RPMI8226 (cell line): Measurements from ENCODE around the gene ZCCHC9.
"Not testable (repeated sequence)": the region's sequence is repeated elsewhere in the genome, so short reads cannot be mapped to it uniquely, and the experiment has no call there.

Experiments
- DNase-seq: peaks from one replicate; pipeline ENCODE4 v3.0.0-alpha.2; 2015

Gene ZCCHC9

DNA sequence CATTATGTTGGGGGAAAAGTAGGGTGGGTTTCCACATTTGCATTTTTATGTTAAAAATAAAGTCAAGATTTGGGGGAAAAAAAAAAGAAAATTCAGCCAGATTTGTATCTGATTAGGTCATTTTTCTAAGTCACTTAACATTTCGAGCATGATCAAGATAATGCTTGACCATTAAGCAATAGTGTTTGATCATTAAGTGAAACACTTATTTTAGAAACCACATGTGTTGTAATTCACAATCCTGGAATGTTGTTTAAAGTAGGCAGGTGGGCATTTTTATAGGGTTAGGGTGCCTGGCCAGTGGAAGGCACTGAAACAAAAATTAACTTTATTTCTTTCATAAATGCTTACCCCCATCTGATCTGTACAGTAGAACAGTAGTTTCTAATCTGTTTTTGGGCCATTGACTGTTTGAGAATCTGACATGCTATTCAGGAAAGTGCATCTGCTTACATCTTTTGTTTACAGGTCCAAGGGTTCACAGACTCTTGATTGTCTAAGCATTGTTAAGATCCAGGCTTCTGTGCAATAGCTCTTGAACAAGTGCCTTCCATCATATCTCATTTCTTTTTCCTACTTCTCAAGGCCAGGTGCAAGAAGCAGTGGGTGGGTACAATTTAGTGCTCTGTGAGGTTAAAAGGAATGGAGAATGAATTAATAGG lies 9.1 kb downstream of the ZCCHC9 start:
- no peak for DNase-seq

DNA sequence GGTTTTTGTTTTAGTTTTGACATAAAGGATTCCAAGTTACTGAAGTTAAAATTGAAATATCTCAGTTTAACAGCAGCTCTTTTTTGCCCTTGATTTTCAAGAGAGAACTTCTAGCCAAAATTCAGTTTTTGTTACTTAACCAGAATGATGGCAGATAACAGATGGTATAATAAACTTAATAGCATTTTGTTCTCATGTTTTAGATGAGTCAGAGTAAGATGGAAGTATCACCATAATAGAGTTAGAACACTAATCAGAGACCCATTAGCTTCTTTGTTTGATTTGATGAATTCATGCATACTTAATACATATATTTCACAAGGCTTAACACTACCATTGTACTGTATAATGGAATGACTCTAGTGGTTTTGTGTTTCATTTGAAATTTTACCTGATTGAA lies 11.9 kb downstream of the ZCCHC9 start:
- DNase-seq, result no peak

GRCh38 chr5:81313686-81314085 lies 12.3 kb downstream of the ZCCHC9 start:
- no peak for DNase-seq

DNA sequence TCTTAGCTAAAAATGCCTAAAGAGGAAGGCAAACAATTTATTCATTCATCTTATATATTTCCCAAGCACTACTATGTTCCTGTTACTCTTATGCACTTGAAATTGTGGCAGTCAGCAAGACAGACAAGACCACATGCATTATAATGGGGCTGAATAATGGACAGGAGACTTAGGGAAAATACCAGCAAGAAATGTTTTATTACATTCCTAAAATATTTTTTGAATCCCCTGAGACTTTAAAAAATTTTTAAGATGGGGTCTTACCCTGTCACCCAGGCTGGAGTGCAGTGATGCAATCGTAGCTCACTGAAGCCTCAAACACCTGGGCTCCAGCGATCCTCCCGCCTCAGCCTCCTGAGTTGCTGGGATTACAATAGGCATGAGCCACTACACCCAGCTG lies 13.2 kb downstream of the ZCCHC9 start:
- no peak for DNase-seq

- DNase-seq, result no peak
Measured at GRCh38 chr5:81315336-81315735, 13.9 kb downstream of the ZCCHC9 start.

DNA sequence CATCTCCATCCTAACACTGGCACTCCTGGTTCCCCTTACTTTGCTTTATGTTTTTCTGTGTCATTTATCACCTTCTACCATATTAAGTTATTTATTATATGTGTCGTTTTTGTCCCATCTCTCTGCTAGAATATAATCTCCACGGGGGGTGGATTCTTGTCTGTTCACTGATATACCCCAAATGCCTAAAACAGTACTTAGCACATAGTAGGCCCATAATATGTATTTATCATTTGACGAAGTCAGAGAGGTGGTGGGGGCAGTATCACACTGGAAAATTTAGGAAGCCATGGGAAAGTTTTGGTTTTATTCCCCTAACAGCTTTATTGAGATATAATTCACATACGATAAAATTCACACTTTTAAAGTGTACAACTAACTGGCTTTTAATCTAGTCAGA lies 14.4 kb downstream of the ZCCHC9 start:
- DNase-seq, result no peak

- DNase-seq, result no peak
Measured at GRCh38 chr5:81316571-81316970, 15.2 kb downstream of the ZCCHC9 start.

GRCh38 chr5:81317536-81317935 lies 16.1 kb downstream of the ZCCHC9 start:
- no peak for DNase-seq

DNA sequence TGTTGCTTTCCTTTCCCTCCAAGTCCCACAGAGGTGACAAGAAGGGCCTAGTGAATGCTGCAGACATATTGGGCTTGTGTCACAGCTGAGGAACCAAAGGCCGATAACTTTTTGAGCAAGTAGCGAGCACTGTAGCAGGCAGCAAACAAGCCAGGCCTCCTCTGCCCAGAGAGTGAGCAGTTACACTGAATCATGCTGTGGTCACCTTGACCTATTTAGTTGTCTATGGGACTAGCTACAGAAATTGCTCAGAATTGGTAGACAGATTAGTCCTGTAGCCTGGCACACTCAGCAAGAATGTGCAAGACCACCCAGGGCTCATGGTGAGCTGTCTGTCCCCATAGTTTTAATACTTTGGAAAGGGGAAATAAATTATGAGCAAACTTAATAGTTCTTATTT lies 25.2 kb downstream of the ZCCHC9 start:
- DNase-seq, result no peak

DNA sequence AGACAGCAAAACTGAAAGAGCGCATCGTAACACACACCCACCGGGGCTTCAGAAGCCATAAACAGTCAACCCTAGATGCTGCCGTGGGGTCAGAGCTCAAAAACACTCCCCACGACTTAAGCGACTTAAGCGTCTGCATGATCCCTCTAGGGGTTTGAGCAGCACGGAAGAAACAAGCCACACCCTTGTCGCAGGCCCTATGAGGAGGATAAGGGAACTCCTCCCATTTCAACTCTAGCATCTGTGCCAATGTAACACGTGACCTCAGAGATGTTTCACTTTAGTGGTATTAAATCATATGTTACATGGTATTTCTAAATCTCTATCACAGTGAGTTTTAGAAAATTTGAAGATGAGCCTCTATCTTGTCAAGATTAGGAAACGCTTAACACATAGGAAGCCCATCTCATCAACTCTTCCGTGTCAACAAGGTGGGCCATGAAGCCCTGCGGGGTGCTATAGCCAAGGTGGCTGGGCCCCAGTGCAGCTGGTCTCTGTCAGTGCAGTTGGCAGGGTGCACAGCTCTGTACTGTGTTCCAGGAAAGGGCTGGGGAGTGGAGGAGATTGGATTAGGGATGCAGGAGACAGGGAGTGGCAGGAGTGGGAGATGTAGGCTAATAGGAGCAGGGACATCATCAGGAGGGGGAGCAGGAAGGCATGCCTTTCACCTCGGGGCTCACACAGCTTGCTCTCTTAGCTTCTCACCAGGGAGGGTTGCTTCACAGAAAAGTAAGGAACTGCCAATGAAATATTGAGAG lies 33.1 kb downstream of the ZCCHC9 start:
- no peak for DNase-seq

DNA sequence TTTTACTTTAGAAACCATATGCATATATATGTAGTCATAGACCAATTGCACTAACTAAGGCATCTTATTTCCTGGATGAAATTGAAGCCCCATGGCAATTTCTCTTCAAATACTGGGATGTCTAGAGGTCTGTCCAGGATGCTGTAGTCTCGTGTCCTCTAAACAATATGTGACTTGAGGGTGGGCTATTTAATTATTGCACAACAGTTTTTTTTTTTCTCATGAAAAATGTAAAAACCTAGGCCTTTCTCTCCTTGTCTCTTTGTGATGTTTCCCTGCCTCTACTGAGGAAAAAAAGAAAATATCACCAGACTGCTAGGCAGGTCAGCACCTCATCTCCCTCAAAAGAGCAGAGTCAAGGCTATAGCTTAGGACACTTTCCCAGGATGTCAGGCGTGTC lies 34.6 kb downstream of the ZCCHC9 start:
- no peak for DNase-seq

DNA sequence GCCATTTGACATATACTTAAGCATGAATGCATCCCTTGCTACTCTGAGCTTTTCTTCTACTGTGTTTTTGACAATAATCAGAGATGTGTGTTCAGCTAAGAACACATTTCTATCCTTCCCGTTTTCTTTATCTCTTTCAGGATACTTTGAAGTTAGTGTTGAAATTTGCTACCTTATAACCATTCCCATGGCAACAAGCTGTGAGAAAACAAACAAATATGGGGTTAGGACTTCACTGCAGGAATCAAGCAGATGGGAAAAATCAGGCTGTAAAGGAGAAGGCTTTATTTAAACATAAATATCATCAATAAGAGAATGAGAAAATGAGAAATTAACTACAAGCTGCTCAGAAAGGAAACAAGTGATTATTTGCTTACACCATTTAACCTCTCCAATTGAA lies 35.2 kb downstream of the ZCCHC9 start:
- no peak for DNase-seq

DNA sequence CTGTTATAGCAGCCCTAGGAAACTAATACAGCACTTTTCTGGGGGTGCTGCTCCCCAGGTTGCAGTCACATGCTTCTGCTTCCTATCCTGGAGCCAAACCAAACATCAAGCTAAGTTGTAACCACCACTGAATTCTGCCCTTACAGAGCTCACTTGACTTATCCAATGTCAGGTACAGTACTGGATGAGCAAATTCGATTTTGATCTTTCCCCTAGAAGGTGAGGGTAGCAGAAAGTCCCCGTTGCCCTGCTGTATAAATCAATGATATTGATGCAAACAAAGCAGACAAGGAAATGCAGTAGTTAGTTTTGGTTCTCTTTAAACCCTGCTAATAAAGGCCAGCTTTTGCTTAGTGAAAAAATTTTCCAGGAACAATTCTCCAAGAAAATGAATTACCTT lies 36.4 kb downstream of the ZCCHC9 start:
- DNase-seq, result no peak

DNA sequence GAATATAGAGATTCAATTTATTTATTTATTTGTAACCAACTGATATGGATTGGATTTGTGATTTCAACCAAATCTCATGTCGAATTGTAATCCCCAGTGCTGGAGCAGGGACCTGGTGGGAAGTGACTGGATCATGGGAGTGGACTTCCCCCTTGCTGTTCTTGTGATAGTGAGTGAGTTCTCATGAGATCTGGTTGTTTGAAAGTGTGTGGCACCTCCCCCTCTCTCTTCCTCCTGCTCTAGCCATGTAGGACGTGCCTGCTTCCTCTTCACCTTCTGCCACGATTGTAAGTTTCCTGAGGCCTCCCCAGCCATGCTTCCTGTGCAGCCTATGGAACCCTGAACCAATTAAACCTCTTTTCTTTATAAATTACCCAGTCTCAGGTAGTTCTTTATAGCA lies 36.8 kb downstream of the ZCCHC9 start:
- not testable (repeated sequence) for DNase-seq

DNA sequence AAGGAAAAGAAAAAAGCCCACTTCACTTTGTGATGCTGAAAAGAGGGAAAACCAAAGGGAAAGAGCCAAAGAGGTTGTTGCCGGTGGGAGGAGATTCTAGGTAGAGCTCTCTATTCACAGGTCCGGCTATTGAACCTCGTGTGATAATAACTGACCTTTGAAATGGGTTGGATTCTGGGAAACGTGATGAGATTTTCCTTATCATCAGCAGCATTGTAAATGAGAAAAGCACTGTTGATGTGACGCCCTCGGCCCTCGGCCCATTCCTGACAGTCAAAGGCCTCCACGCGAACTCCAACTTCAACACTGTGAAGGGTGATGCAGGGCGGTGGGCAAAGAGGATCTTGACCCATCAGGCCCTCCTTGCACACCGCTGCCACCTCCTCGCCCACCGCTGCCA lies 43.3 kb downstream of the ZCCHC9 start:
- no peak for DNase-seq

- no peak for DNase-seq
Measured at GRCh38 chr5:81345411-81346003, 44.1 kb downstream of the ZCCHC9 start.

GRCh38 chr5:81349161-81349560 lies 47.8 kb downstream of the ZCCHC9 start:
- DNase-seq, result no peak

- DNase-seq, result no peak
Measured at GRCh38 chr5:81350507-81350906, 49.1 kb downstream of the ZCCHC9 start.

- no peak for DNase-seq
Measured at GRCh38 chr5:81353189-81353588, 51.8 kb downstream of the ZCCHC9 start.

DNA sequence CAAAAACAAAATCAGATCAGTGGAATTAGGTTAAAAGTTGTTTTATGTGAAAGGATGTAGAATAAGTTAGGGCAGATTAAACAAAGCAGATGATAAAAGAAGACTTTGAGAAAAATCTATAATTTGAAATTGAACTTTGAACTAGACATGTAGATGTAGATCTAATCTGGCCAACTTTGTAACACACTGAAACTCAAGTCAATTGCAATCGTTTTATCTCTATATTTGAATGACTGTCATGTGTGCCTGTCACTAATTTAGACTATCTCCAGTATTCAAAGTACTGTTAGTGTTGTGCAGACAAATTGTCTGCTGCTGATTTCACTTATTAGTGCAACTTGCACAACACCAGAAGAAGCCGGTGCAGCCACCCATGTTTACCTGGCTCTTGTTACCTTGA lies 52.7 kb downstream of the ZCCHC9 start:
- no peak for DNase-seq

- DNase-seq, result no peak
Measured at GRCh38 chr5:81355291-81356251, 54.2 kb downstream of the ZCCHC9 start.

GRCh38 chr5:81359108-81359507 lies 57.7 kb downstream of the ZCCHC9 start:
- no peak for DNase-seq

GRCh38 chr5:81359881-81360280 lies 58.5 kb downstream of the ZCCHC9 start:
- no peak for DNase-seq
